GM21381 (cell line): ENCODE results near the gene ADPRS.

Source experiments
- ATAC-seq: cut with Tn5 transposase; IDR thresholded peaks from one replicate; pipeline ENCODE4 v1.9.1; 2021; ENCODE audit warnings: mild to moderate bottlenecking, moderate library complexity; ENCODE audit not compliant: unreplicated experiment

Gene ADPRS

DNA sequence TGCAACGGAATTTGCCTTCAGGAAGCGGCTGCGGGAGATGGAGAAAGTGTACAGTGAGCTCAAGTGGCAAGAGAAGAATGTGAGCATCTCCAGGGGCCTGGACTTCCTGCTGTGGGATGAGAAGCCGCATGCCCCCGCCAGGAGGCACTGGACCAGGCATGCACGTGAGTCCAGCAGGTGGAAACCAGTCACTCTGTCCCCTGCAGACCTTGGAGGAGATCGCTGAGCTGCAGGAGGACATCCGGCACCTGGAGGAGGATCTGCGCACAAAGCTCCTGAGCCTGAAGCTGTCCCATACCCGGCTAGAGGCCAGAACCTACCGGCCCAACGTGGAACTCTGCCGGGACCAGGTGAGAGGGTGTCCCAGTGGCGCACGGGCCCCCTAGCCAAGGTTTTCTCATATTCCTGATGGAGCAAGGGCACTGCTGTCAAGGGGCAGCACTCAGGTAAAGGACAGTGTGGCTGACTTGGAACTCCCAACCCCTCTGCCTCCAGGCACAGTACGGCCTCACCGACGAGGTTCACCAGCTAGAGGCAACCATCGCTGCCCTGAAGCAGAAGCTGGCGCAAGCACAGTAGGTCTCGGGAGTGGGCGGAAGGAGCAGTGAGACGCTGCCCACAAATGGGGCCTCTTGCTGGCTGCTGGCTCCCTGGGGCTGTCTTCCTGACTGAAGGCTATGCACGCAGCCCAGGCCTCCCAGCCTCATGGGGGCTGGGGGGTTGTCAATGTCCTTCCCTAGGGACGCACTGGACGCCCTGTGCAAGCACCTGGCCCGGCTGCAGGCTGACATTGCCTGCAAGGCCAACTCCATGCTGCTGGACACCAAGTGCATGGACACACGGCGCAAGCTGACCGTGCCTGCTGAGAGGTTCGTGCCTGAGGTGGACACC lies 1.2 kb upstream of the ADPRS start:
- no peak for ATAC-seq

DNA sequence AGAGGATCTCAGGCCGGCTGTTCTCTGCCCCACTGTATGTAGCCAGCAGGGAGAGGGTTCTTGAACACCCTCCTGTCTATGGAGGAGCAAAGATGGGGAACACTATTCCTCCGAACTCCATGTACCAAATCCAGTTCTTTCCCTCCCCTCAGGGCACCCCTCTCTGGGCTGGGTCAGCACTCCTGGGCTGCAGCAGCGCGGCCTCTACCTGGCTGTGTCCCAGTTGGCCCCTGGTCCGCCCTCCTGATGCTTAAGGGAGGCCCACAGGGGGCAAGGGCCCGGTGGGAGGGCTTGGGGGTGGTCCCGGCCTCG lies 471 bp upstream of the ADPRS start:
- ATAC-seq: no peak

DNA sequence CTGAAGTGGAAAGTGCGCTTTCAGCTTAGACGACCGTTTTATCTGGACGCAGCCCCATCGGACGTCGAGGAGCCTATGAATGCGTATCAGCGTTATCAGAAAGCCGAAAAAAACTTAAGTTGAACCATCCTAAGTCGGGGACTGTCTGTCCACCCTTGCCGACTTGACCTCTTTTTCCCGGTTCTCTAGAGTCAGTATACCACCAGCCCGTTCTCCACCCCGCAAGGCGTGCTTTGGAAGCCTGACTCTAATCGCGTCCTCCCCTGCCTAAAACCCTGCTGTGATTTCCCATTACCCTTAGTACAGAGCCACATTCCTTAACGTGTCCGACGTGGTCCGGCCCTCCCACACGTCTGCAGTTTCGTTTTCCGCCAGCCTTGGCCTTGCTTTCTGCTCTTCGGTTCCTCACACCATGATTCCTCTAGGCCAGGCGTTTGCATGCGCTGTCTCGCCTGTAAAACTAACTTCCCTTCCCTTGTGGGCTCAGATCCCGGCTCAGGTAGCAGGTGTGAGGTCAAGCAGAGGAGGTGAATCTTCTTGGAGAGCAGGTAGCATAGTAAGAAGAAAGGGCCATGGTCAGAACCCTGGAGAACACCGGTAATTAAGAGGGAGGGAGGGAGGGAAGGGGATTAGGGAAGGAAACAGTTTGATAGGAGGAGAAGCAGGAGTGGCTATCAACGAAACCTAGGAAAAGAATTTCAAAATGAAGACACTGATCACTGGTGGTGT lies 865 bp downstream of the ADPRS start:
- no peak for ATAC-seq

DNA sequence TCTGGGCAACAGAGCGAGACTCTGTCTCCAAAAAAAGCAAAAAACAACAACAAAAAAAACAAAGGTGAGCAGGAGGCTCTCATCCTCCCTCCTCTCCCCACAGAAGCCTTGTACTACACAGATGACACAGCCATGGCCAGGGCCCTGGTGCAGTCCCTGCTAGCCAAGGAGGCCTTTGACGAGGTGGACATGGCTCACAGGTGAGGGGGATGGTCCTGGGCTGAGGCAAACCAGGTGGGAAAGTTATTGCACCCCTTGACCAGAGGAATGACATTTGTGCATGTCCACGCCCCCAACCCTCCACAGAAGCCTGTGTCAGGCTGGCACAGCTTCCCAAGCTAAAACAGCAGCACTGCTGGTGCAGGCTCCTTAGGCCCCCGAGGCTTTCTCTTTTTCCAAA lies 2.4 kb downstream of the ADPRS start:
- no peak for ATAC-seq

DNA sequence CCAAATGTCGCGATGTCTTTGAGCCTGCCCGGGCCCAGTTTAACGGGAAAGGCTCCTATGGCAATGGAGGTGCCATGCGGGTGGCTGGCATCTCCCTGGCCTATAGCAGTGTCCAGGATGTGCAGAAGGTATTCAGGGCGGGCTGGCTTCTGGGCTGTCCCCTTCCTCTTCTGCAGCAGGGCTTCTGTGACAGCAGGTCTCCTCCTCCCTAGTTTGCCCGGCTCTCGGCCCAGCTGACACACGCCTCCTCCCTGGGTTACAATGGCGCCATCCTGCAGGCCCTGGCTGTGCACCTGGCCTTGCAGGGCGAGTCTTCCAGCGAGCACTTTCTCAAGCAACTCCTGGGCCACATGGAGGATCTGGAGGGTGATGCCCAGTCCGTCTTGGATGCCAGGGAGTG lies 3.0 kb downstream of the ADPRS start:
- ATAC-seq: no peak

DNA sequence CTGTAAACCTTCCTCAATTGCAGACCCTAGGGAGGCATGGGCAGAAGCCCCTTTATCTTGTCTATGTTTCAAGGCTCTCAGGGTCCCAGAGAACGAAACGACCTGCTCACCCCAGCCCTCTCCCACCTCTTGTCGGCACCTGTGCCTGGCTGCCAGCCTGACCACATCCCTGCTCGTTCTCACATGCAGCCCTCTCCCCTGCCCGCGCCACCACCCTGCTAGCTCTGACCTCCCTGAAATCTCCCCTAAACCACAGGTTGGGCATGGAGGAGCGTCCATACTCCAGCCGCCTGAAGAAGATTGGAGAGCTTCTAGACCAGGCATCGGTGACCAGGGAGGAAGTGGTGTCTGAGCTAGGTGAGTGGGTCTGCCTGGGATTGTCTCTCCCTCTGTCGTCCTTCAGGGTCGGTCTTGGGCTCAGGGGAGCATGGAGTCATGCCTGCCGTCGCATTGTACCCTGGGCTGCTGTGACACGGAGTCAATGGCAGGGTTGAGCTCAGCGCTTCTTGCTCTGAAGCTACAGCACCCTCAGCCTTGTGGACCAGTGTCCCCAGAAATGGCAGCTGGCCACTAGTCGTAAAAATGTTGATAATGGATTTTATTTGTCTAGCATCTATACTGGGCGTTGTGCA lies 3.6 kb downstream of the ADPRS start:
- ATAC-seq: no peak

DNA sequence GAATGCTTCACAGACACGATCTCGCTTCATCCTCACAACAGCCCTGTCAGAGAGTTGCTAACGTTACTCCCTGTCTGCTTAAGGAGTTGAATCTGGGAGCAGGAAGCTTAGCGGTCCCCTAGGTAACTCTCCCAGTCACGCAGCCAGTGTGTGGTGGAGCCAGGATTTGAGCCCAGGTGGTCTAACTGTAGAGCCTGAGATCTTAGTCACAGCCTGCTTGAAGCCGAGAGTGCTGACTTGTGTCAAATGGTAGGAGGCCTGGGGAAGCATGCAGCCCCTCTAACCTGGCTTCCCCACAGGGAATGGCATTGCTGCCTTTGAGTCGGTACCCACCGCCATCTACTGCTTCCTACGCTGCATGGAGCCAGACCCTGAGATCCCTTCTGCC lies 4.1 kb downstream of the ADPRS start:
- ATAC-seq: no peak

DNA sequence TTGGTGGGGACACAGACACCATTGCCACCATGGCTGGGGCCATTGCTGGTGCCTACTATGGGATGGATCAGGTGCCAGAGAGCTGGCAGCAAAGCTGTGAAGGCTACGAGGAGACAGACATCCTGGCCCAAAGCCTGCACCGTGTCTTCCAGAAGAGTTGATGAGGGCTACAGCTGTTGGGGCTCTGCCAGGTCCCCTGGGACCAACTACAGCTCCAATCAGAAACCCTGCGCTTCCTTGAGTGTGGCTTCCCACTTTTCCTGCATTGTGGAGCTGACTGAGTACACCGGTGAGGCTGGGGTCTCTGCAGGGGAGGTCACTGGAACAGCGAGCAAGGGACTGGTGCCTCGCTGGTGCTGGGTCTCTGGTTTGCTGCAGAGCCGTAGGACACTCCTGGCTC lies 4.5 kb downstream of the ADPRS start:
- no peak for ATAC-seq

DNA sequence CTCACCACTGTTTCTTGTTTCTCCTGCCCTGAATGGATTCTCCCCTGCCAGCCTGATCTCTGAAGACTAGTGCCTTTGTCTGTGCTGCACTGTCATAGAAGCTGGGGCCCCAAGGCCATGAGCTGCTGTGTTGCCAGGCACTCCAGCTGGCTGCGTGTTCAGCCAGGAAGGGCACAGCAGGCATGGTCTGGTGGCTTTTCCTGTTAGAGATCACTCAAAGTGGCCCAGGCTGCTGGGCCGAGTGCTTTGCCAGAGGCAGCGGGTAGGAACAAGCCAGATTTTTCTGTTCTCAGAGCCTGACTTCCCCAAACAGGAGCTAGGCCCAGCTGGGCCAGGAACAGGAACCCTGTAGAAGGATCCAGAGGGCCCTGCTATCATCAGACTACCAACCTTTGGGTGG lies 5.2 kb downstream of the ADPRS start:
- no peak for ATAC-seq

DNA sequence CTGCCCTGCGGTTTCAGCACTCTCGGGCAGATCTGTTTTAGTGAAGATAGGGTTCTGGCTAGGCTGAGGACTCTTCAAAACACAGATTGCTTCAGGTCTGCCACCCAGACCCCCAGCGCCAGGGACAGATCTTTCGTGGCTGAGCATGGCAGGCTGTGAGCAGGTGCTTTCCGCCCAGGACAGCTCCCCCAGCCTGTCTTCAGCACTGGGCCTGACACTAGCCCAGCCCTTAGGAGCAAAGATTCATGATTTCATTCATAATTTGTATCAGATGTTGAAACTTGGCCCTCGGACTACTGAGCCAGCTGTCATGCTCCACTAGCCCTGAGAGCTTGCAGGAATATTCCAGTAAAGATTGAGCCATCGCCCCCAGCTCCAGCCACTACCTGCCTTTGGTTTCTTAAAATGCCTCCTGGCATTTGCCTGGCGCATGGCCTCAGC lies 5.9 kb downstream of the ADPRS start:
- no peak for ATAC-seq

DNA sequence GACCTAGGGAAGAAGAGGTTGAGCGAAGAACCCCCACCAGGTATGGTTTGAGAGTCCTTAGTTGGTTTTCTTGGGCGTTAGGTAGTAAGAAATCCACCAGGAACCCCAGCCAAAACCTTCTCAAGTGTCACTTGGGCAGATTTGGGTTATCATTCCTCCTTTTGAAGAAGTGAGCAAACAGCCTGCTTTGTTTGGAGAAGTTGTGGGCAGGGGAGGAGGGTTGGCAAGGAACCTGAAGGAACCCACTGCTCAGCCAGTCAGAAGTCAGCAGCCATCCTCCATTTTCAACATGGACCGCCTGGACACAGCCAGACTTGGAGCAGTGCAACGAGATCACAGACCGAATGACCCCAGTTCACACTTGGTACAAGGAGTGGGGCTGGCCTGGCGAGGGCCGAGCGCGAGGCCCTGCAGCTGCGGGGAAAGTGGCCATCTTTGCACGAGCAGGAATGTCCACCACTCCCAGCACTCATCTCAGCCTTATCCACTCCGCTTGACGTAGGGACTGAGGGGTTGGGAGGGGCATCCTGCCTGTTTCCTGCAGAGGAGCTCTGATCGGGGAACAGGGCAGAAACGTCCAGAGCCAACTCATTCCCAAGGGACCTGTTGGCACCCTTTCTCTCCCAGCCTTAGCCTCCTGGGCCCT lies 7.2 kb downstream of the ADPRS start:
- ATAC-seq: no peak

DNA sequence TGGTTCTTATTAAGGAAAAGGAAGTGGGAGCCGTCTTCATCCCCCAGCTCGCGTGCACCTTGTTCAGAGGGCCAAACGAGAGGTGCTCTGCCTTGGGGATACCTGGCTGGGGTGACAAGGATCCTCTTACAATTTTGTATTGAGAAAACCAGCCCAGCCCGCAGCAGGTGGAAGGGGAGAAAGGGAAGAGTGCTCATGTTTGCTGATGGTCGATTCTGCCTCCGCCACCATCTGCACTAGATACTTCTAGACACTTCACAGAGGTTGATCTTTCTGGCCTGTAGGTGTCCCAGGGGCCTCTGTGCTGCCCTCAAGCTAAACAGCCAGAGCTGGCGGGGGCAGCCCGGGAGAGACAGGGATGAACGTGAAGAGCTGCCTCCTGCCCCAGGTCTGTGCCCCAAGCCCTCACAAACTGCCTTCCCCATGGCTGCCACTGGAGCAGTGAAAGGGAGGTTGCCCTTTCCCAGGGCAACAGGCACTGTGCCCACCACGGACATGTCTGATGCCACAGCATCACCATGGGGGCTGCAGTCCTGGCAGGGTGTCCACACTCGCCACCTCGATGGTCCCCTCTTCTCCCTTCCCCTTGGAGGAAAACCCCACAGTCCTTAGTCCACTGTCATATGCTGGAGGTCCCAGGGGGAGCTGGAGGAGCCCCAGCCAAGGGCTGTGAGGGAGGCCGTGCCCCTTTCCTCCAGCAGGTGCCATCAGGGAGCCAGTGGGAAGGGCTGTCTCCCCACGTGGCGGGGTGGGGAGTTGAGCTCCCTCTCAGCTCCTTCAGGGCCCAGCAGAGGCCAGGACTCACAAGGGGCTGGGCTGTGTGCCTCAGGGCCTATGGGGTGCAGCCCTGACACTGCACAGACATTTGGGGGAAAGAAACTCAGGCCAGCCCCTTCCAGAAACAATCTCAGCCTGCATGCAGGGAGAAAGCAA lies 8.1 kb downstream of the ADPRS start:
- ATAC-seq: no peak

DNA sequence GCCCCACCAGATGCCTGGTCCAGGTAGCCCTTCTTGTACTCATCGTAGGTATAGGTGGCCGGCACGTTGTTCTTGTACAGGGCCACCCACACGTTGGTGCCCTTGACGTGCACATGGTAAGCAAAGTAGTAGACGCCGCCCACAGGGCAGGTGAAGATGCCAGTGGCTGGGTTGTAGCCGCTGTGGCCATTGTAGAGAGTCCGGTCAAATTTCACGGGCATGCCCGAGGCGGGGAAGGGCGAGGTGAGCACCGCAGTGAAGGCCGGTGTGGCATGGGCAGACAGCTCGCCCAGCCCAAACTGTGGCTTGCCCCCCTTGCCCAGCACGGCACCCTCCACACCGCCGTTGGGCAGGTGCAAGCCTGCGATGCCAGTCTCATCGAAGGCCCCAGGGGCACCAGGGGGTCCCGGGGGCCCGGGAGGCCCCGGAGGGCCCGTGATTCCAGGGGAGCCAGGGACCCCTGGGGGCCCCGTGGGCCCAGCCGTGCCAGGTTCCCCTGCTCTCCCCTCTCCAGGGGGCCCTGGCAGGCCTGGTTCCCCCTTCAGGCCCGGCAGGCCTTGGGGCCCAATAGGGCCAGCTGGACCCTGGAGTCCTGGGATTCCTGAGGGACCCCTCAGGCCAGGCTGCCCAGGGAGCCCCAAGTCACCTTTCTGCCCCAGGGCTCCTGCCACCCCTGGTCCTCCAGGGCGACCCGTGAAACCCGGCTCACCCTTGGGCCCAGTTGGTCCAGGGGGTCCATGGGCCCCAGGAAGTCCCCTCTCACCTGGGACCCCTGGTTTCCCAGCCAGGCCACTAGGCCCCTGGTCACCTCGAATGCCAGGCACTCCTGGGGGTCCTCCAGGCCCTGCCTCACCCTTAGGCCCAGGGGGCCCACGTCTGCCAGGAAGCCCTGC lies 9.2 kb downstream of the ADPRS start:
- no peak for ATAC-seq

DNA sequence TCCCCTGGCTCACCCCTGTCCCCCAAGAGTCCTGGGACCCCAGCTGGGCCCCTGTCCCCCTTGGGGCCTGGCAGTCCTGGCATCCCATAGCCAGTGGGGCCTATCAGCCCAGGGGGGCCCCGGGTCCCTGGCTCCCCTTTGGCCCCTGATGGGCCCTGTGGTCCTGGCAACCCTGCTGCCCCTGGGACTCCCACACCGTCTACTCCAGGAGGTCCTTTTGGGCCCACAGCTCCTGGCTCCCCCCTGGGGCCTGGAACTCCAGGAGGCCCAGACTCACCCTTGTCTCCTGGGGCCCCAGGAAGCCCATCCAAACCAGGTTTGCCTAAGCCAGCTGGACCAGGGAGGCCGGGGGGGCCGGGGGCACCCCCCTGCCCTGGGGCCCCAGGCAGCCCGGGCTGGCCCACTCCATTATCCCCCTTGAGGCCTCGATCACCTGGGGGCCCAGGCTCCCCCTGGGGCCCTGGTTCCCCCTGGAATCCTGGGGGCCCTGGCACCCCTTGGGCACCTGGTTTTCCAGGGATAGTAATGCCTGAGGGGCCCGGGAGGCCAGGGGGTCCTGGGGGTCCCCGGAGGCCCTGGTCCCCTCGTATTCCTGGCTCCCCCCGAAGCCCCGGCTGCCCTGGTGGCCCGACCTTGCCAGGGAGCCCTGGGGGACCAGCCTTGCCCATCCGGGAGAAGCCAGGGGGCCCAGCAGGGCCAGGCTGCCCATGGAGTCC lies 10.1 kb downstream of the ADPRS start:
- ATAC-seq: no peak

DNA sequence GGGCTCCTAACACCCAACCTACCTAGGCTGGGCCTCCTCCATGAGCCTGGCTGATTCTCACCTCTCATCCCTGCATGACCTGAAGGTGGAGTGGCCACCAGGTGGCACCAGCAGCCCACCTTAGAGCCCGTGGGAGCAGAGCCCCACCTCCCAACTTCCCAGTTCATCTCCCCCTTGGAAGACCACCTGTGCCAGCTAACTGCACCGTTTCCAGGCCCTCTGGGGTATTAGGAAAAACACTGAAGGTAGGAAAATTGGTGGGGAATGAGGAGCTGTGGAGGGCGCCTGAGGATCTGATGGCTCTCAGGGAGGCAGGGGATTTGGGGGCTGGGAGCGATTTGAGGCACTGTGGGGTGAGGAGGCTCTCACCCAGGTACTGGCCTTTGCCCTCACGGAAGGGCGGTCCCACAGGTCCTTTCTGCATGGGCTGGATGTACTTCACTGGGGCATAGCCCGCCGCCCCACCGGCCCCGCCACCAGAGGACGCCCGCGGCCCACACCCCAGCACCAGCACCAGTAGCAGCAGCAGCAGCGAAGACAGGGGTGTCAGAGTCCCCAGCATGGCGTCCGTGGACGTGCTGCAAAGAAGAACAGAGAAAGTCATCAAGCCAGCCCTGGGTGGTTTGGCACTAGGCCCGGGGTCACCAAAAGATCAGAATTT lies 11.1 kb downstream of the ADPRS start:
- ATAC-seq: no peak

DNA sequence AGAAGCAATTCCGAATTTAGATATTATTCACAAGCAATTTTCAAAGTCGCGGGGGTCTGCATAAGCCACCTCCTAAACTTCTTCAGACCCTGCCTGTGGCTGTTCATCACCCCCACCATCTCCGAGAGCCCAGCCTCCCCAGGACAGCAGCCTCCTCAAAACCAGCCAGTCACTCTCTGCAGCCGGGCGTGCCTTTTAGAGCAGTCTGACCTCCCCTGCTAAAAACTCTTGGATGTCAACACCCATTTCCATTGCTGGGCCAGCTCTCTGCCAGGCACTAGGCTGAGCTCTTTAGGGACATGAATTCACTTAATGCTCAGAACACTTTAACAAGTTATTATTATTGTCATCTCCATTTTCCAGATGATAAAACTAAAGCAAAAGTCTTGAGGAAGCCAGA lies 11.7 kb downstream of the ADPRS start:
- ATAC-seq: no peak

DNA sequence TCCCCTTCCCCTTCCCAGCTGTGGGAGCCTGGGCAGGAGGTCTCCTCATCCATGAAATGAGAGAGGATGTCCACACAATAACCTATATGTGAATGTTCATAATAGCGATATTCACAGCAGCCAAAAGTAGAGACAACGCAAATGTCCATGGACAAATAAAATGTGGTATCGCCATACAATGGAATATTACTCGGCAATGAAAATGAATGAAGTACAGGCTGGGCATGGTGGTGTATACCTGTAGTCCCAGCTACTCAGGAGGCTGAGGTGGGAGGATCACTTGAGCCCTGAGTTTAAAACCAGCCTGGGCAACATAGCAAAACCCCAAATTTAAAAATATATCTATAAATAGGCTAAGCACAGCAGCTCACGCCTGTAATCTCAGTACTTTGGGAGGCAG lies 12.9 kb downstream of the ADPRS start:
- ATAC-seq: no peak

DNA sequence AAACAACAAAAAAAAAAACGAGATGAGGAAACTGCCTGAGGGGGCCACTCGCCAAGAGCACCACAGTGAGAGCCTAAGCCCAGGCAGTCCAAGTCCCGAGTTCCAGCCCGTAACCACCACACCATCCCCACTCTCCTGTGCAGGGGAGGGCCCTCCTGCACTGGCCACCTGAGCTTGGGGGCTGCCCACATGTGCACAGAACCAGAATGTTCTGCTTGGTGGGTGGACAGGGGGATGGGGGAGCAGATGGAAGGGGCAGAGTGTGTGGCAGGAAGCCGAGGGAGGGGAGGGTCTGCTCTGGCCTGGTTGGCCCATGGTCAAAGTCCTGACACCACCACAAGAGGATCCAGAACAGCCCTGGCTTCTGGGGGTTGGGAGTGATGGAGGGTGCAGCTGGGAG lies 17.6 kb downstream of the ADPRS start:
- no peak for ATAC-seq
